Kasumi-1 (cell line): ENCODE measurements around the gene SASH3.
"Not testable (repeated sequence)": the region's sequence is repeated elsewhere in the genome, so short reads cannot be mapped to it uniquely, and the experiment has no call there.

Source experiments
- DNase-seq, 2 experiments: peaks; one replicate each; lab custom pipeline; 2025; lab: John Stamatoyannopoulos, UW

SASH3 gene

DNA sequence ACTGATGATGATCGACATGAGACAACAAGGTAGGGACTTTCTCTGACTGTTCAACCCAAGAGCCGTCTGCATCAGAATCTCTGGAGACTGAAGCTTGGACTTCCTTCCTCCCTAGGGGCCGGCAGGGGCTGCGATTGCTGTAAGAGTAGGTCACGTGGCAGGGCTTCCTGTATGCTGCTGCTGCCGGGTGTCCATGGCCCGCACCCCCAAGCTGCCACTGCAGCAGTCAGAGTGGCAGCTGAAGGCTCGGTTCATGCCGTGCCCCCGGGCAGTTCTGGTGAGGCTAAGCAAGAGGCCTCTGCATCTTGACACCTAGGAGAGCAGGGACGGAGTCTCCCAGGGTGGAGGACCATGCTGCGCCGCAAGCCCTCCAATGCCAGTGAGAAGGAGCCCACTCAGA is at the start of gene SASH3:
TSS of gene SASH3 (plus strand) at position 203 of the 400 bp plus-strand sequence. CDS start at position 352, 149 bp downstream.
- DNase-seq: peak; percentile 53 to 66

- peak; percentile 9 to 19 for DNase-seq
These were observed 48.5 kb upstream of the SASH3 start for GRCh38 chrX:129731228-129731627.

DNA sequence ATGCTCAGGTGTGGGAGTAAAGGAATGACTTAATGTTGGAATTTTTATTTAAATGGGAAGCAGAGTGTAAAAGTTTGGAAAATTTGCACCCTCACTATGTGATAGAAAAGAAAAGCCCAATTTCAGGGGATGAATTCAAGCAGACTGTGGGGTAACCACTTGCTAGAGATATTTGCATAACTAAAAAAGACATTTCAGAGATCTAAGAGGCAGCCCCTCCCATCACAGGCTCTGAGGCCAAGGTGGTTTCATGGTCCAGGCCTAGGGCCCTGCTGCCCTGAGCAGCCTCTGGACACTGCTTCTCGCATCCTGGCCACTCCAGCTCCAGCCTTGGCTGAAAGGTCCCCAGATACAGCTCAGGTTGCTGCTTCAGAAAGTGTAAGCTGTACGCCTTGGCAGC is 46.9 kb upstream of the SASH3 start:
- DNase-seq: no peak

DNA sequence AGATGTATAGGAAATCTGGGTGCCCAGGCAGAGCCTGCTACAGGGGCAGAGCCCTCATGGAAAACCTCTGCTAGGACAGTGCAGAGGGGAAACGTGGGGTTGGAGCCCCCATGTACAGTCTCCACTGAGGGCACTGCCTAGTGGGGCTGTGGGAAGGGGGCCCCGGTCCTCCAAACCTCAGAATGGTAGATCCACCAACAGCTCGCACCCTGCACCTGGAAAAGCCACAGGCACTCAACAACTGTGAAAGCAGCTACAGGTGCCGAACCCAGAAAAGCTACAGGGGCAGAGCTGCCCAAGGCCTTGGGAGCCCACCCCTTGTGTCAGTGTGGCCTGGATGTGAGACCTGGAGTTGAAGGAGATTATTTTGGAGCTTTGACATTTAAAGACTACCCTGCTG is 46.4 kb upstream of the SASH3 start:
- no peak for DNase-seq

- no peak for DNase-seq
These were observed 43.3 kb upstream of the SASH3 start for GRCh38 chrX:129736491-129736890.

DNA sequence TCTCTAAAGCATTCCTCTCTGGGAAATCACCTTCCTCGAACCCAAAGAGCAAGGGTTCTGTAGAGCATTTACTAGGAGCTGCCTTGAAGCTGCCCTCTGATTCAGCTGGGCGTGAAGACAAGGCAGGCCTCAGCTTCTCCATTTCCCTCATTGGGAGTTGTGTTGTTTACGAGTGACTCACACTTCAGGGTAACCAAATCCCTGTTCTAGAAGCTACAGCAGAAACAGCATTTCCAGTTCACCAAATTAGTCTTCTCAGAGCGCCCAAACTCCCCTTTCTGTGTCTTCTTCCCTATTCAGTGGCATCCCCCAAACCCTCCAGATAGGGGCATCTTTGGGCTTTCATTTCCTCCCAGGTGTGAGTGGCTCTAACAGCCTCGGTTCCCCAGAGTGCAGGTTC is 41.8 kb upstream of the SASH3 start:
- no peak for DNase-seq

DNA sequence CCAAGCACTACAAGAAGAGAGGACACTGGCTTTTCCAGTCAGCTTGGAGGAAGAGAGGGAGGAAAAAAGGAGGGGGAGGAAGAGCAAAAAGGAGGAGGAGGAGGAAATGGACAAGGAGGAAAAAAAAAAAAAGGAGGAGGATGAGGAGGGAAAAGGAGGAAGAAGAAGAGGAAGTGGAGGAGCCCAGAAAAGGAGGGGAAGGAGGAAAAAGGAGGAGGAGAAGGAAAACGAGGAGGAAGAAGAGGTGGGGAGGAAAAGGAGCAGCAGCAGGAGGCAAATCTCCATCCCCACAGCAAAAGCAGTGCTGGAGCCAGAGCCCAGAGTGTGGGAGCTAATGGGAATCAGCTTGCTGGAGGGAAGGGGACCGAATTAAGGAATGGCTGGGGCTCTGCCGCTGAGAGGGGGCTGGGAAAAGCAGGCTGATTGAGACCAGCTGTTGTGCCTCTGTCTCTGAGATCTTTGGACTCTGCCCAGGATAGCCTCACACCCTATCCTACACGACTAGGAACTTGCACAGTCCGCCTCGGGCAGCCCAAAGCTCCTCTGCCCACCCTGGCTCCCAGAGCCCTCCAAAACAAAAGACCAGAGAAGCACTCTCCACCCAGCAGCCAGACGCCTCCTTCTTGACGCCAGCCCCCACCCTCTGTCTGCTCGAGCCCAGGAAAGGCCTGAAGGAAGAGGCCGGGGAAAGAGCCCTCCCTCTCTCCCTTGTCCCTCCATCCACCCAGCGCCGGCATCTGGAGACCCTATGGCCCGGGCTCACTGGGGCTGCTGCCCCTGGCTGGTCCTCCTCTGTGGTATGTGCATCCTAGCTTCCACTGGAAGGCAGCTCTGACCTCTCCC is 41.1 kb upstream of the SASH3 start, which contains the start of gene XPNPEP2:
TSS of gene XPNPEP2 (plus strand) at position 514 of the 843 bp plus-strand sequence. CDS start at position 749, 235 bp downstream.
- DNase-seq: no peak

GRCh38 chrX:129739578-129739977 is 40.2 kb upstream of the SASH3 start:
- DNase-seq: no peak

DNA sequence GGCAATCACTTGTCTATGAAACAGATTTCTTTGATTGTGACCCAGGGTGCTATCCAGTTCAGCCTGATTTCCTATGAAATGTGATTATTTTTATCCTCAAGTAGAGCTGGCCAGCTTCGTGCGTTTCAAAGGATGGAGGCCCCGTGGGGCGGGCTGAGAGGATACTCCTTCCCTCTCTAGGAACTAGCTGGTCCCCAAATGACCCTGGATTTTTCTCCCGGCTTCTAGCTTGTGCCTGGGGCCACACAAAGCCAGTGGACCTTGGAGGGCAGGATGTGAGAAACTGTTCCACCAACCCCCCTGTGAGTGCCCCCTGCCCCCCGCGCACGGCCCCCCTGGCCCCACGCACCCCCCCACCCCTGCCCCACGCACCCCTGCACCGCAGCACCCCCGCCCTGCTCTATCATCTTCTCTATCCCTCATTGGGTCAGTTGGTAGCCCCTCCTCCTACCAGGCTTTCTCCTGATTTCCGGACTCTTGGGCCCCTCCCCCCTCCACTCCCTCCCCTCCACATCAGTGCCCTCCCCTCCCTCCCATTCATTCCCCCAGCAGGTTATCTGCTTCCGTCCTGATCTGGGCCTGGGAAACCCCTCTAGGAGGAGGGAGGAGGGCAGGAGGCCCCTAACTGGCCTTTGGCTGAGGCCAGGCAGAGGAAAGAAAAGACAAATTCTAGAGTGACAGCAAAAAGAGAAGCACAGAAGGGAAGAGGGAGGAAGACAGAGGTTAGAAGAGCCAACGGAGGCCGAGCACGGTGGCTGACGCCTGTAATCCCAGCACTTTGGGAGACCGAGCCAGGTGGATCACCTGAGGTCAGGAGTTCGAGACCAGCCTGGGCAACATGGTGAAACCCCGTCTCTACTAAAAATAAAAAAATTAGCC is 37.6 kb upstream of the SASH3 start:
- no peak for DNase-seq

GRCh38 chrX:129742759-129743152 is 37.0 kb upstream of the SASH3 start:
- DNase-seq: not testable (repeated sequence)

GRCh38 chrX:129743821-129744220 is 35.9 kb upstream of the SASH3 start:
- no peak for DNase-seq

- no peak for DNase-seq
These were observed 34.9 kb upstream of the SASH3 start for GRCh38 chrX:129744861-129745321.

DNA sequence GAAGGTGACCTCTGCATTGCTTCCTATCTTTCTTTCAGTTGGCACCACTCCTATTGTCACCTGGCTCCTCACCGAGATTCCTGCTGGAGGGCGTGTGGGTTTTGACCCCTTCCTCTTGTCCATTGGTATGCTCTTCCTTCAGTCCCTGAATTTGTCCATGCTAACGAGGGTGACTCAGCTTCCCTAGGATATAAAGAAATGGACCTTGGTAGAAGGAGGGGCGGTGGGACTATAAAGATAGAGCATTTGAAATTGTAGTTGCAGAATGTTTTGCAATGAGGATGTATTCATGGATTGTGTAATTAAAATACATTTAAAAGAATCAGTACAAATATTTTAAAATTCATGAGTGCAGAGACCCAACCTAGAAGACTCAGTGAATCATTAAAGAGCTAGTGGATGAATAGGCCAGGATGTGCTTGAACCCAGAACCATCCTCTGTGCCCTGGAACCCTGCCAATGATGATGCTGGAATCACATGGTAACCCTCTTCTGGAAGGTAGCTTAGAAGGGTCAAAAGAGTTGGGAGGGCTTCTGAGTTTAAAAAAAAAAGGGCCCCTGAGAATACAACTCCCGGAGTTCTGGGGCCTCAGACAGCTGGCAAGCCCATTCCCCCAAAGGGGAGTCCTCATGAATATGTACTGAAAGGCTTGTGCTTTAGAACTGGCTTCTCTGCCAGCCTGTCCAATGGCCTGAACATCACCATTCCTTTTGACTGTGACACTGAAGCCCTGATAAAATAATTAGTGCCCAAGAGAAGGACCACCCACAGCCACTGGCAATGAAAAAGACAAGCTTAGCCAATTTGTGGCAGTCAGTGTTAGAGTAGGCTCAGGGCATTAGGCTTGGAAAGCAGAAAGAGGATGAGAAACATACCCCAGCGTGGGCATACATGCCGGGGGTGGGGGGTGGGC is 32.9 kb upstream of the SASH3 start:
- DNase-seq: no peak

- no peak for DNase-seq
These were observed 32.2 kb upstream of the SASH3 start for GRCh38 chrX:129747533-129747932.

DNA sequence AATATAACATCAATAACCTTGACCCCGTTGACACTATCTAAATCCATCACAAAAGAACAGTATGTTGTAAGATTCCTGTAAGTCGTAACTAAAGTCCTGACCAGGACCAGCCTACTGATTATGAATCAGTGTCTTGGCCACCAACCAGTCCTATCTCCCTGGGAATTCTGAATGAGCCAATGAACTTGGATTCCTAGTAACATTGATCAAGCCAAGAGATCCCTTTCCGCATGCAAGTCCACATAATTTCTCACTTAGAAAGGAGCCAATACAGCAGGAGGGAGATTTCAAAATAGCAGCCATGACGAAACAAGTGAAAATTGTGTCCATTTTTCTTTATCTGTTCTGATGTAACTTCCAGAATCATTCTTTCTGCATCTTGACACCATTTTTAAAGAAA is 31.4 kb upstream of the SASH3 start:
- no peak for DNase-seq

DNA sequence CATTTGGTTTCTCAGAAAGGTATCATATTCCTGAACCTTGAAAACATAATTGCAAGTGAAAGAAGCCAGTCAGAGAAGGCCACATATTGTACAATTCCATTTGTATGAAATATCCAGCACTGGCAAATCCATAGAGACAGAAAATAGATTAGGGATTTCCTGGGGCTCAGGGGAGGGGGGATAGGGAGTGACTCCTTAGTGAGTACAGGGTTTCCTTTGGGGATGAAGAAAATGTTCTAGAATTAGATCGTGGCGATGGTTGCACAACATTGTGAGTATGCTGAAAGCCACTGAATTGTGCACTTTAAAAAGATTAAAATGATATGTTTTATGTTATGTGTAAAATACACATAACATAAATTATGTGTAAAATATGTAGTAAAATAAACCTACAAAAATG is 30.7 kb upstream of the SASH3 start:
- no peak for DNase-seq

DNA sequence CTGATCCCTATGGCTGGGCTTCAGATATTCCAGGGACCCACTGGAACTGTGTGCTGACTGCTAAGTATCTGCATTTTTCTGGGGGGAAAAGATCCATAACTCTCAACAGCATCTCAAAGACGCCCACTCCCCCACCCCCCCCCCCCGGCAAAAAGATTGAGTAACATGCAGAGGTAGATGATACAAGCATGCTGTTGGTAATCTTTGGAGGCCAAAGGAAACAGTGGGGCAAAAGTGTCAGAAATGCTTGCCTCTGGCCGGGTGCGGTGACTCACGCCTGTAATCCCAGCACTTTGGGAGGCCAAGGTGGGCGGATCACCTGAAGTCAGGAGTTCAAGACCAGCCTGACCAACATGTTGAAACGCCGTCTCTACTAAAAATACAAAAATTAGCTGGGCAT is 28.8 kb upstream of the SASH3 start:
- DNase-seq: no peak

DNA sequence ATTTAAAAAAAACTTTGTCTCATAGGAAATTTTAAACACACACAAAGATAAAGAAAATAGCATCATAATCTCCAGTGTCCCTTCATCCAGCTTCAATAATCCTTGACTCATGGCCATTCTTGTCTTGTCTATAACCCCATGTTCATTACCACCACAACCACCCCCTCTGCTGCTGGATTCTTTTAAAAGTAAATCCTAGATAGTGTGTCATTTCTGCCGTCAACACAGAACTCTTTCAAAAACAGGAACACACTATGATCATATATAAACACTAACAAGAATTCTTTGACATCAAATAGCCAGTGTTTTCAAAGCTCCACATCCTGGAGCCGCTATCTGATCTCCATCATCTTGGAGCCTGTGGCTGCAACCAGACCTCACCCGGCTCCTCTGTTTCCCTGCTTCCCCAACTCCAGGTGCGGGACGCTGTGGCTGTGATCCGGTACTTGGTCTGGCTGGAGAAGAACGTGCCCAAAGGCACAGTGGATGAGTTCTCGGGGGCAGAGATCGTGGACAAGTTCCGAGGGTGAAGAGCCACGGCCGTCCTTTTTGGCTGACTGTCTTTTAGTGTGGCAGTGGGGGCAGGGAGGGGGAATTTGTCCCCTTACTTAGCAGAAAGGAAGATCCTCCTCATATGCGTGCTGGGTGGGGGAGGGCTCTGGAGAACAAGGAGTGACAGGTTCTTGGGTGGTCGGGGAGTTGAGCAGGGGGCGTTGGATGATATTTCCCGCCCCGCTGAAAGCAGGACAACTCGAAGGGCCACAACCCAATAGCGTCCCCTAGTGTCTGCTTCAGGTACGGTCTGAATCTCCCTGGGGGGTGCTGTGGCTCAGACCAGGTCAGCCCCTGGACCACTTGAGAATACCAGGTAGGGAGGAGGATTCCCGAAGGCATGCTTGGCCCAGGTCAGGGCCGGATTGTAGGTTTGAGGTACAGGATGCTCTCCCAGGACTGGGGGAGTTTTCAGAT is 25.4 kb upstream of the SASH3 start:
- DNase-seq: no peak

DNA sequence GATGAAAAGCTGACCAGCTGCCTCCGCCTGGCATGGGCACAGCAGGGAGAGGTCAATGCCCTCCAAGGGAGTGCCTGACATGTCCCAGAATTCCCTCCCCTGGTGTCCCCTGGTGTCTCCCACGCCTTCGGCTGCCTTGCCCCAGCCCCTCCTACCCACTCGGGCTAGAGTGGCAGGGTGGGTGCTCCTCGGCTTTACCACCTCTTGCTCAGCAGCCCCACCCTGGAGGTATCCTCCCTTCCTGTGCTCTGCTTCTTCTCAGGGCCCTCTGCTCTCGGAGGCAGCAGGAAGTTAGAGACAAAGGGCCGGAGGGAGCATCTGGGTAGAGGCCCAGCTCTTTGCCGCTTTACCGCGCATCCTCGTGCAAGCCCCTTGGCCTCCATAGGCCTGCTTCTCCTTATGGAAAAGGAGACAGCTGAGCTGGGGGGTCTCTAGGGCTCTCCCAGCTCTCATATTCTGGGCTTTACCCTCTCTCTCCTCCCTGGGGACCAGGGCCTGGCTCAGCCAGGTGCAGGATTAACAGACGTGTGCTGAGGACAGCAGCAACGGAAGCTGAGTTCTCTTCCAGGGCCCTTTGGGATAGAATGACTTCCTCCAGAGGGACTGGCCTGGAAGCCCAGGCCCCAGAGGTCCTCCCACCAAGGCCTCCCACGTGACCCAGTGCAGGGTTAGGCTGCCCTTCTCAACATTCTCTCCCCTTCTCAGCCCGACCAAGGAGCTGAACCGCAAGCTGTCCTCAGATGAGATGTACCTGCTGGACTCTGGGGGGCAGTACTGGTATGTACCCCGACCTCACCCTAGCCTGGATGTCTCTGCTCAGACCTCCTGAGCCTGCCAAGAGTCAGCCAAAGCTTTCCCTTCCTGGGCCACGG is 23.7 kb upstream of the SASH3 start:
- no peak for DNase-seq
